Parathyroid adenoma (tissue), 2 donors: Measurements from ENCODE around the gene GPRASP1.

Source experiments
- H2AFZ ChIP-seq: fragments of 300-600 bp; sonication (generic); one replicate; pipeline ENCODE4 v1.7.0; 2017; ENCODE audit warnings: antibody characterized with exemption, mild to moderate bottlenecking
- H3K27ac ChIP-seq: fragments of 300-600 bp; sonication (generic); one replicate; pipeline ENCODE4 v1.7.0; 2017
- H3K27me3 ChIP-seq: fragments of 300-600 bp; sonication (generic); one replicate; pipeline ENCODE4 v1.7.0; 2017; ENCODE audit warnings: low read length; ENCODE audit not compliant: control insufficient read depth, insufficient read depth
- H3K36me3 ChIP-seq: fragments of 300-600 bp; sonication (generic); one replicate; pipeline ENCODE4 v1.7.0; 2017; ENCODE audit warnings: low read length; ENCODE audit not compliant: control insufficient read depth, insufficient read depth
- H3K4me1 ChIP-seq: fragments of 300-600 bp; sonication (generic); one replicate; pipeline ENCODE4 v1.7.0; 2017; ENCODE audit warnings: control low read depth
- H3K4me2 ChIP-seq: fragments of 300-600 bp; sonication (generic); one replicate; pipeline ENCODE4 v1.7.0; 2017; ENCODE audit warnings: low read length
- H3K4me3 ChIP-seq: fragments of 300-600 bp; sonication (generic); one replicate; pipeline ENCODE4 v1.7.0; 2017; ENCODE audit warnings: low read depth, low read length
- H3K79me2 ChIP-seq: fragments of 300-600 bp; sonication (generic); one replicate; pipeline ENCODE4 v1.7.0; 2017; ENCODE audit warnings: control low read depth
- H3K9ac ChIP-seq: fragments of 300-600 bp; sonication (generic); one replicate; pipeline ENCODE4 v1.7.0; 2017; ENCODE audit warnings: mild to moderate bottlenecking
- H3K9me3 ChIP-seq: fragments of 300-600 bp; sonication (generic); one replicate; pipeline ENCODE4 v1.7.0; 2017; ENCODE audit warnings: low read length; ENCODE audit not compliant: control insufficient read depth
- TF ChIP-seq, protein P1 (sequence below): fragments of 300-600 bp; sonication (generic); IDR thresholded peaks from one replicate; pipeline ENCODE4 v1.7.0; 2017; ENCODE audit warnings: antibody characterized with exemption, mild to moderate bottlenecking
- donor health status: primary hyperparathyroidism.

Gene GPRASP1

DNA sequence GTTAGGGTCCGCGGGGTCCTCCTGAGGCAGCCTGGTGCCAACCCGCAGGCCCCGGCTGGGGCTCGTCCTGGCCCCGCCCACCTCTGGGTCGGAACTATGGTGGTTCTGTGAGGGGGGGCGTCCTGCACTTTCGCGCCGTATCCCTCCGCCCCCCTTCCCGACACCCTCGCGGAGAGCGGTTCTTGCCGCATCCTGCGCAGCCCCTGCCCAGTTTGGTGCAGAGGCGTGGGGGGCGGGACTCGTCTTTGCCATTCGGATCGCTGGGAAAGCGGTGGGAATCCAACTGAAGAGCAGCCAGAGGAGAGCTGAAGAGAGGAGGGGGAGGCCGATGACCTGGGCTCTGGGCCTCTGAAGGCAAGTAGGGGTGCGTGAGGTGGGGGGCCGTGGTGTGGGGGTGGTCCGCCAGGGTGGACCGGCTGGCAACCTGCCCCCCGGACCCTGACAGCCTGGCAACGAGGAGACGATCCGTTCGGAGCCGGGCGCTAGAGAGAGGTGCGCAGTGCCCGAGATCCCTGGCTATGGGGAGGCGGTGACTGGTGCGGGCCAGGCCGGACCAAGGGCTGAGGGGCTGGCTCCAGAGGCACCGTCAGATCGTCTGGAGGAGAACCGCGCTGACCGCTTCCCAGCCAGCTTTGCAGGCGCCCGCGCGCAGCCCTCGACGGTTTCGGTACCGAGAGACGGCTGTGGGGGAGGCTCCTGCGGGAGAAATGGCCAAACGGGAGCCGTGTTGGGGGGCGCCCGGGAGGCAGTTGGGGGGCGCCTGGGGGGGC lies at the start of gene GPRASP1:
Gene GPRASP1, plus strand, starts transcription at position 242 of the 770 bp plus-strand sequence. CDS start 2,431 bp downstream, outside the sequence.
- Histone ChIP-seq H3K27me3 (no peaks in the 10 kb centered on the region), H3K4me2 (peak within 1 kb of the TSS; percentile 53), H3K9ac (no peak within 1 kb of the TSS), H3K79me2 (peaks cover 40% of the 10 kb centered on the region), H3K9me3 (no peaks in the 10 kb centered on the region), H3K27ac (peak within 1 kb of the TSS; percentile 68), H3K4me3 (peak within 1 kb of the TSS; percentile 53), H3K36me3 (no peaks in the 10 kb centered on the region), H2AFZ (peak within 1 kb of the TSS; percentile 78), H3K4me1 (peaks cover 5% of the 10 kb centered on the region)
- TF ChIP-seq, protein P1, sequence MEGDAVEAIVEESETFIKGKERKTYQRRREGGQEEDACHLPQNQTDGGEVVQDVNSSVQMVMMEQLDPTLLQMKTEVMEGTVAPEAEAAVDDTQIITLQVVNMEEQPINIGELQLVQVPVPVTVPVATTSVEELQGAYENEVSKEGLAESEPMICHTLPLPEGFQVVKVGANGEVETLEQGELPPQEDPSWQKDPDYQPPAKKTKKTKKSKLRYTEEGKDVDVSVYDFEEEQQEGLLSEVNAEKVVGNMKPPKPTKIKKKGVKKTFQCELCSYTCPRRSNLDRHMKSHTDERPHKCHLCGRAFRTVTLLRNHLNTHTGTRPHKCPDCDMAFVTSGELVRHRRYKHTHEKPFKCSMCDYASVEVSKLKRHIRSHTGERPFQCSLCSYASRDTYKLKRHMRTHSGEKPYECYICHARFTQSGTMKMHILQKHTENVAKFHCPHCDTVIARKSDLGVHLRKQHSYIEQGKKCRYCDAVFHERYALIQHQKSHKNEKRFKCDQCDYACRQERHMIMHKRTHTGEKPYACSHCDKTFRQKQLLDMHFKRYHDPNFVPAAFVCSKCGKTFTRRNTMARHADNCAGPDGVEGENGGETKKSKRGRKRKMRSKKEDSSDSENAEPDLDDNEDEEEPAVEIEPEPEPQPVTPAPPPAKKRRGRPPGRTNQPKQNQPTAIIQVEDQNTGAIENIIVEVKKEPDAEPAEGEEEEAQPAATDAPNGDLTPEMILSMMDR, result no peak

DNA sequence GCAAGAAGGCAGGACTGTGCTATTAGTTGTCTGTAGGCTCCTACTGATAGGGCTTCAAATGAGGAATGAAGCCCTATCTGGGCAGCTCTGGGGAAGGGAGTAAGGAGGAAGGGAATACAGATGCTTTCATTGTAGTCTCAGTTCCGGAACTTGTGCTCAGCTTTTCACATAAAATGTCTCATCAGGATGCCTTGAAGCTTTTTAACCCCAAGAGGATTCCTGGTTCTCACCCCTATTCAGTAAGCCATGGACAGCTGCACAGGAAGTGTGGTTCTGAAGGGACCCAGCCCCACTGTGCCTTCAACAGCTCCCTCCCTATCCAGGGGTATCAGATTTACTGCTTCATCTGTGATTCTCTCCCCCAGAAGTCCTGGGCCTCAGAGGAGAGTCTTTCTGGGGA lies 47.0 kb upstream of the GPRASP1 start:
- H3K4me3 ChIP-seq, result no peak overlapping the region
- H3K79me2 ChIP-seq, result no peaks in the 10 kb centered on the region
- no peak overlapping the region for H3K27ac ChIP-seq
- H3K4me1 ChIP-seq, result no peaks in the 10 kb centered on the region
- no peaks in the 10 kb centered on the region for H3K36me3 ChIP-seq
- TF ChIP-seq, protein P1, result no peak
- no peak overlapping the region for H2AFZ ChIP-seq
- no peak overlapping the region for H3K4me2 ChIP-seq
- no peaks in the 10 kb centered on the region for H3K27me3 ChIP-seq
- no peak overlapping the region for H3K9ac ChIP-seq
- H3K9me3 ChIP-seq, result no peaks in the 10 kb centered on the region

- H3K4me2 ChIP-seq, result no peak overlapping the region
- no peak overlapping the region for H2AFZ ChIP-seq
- no peaks in the 10 kb centered on the region for H3K4me1 ChIP-seq
- H3K4me3 ChIP-seq, result no peak overlapping the region
- H3K27me3 ChIP-seq, result no peaks in the 10 kb centered on the region
- H3K9ac ChIP-seq, result no peak overlapping the region
- no peaks in the 10 kb centered on the region for H3K36me3 ChIP-seq
- H3K9me3 ChIP-seq, result no peaks in the 10 kb centered on the region
- H3K79me2 ChIP-seq, result no peaks in the 10 kb centered on the region
- H3K27ac ChIP-seq, result no peak overlapping the region
- TF ChIP-seq, protein P1, result no peak
These were observed 45.2 kb upstream of the GPRASP1 start for GRCh38 chrX:102606115-102606514.

GRCh38 chrX:102610905-102611304 lies 40.4 kb upstream of the GPRASP1 start:
- TF ChIP-seq, protein P1, result no peak

DNA sequence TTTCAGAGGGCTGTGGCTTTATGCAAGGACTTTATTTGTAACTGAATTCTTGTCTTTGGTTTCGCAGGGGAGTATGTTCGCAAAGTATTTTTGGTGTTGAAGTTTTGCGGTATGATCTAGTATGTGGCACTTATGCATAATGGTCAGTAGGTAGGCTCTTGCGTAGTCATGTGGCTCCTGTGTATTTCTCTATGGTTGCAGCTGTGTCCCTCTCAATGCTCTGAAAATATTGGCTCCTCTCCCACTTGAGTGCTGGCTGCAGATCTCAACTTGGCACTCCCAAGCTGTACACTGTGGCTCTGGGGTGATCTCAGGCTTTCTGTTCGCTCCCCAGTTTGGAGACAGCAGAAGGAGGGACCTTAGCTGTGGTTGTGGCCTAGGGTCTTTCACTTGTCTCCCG lies 27.2 kb upstream of the GPRASP1 start:
- no peak overlapping the region for H3K27ac ChIP-seq
- no peaks in the 10 kb centered on the region for H3K27me3 ChIP-seq
- H3K79me2 ChIP-seq, result peaks cover 28% of the 10 kb centered on the region
- H3K4me3 ChIP-seq, result no peak overlapping the region
- no peaks in the 10 kb centered on the region for H3K36me3 ChIP-seq
- TF ChIP-seq, protein P1, result no peak
- no peak overlapping the region for H3K9ac ChIP-seq
- H3K4me1 ChIP-seq, result no peaks in the 10 kb centered on the region
- H3K4me2 ChIP-seq, result no peak overlapping the region
- H2AFZ ChIP-seq, result no peak overlapping the region
- H3K9me3 ChIP-seq, result no peaks in the 10 kb centered on the region

More at GRCh38 chrX:102610905-102611304, 40.4 kb upstream of the GPRASP1 start:
- Histone ChIP-seq H3K4me1 (no peaks in the 10 kb centered on the region), H3K9ac (no peak overlapping the region), H3K27ac (no peak overlapping the region), H3K4me3 (no peak overlapping the region), H3K9me3 (no peaks in the 10 kb centered on the region), H3K4me2 (no peak overlapping the region), H3K27me3 (no peaks in the 10 kb centered on the region), H3K36me3 (no peaks in the 10 kb centered on the region), H2AFZ (no peak overlapping the region), H3K79me2 (no peaks in the 10 kb centered on the region)
